SU-DHL-6 (cell line): ENCODE results near the gene PREX1.

Experiments used
- H2AFZ ChIP-seq: fragments of 200-600 bp; sonication (generic); 2 replicates; pipeline ENCODE4 v1.6.1; 2014; ENCODE audit warnings: low read depth, mild to moderate bottlenecking, moderate library complexity, mixed read lengths, antibody characterized with exemption, low read length; ENCODE audit not compliant: severe bottlenecking
- H3F3A ChIP-seq: fragments of 200-600 bp; shearing (Covaris generic); 2 replicates; pipeline ENCODE4 v1.6.0; 2016; ENCODE audit warnings: antibody characterized with exemption, mild to moderate bottlenecking; ENCODE audit not compliant: insufficient read depth
- H3K27ac ChIP-seq: fragments of 200-600 bp; sonication (generic); 2 replicates; pipeline ENCODE4 v1.5.1; 2016; ENCODE audit warnings: low read depth, mild to moderate bottlenecking, low read length, moderate library complexity, mixed read lengths
- H3K27me3 ChIP-seq: fragments of 200-600 bp; sonication (generic), shearing (Covaris generic); 2 replicates; pipeline ENCODE4 v1.6.0; 2014; ENCODE audit warnings: mild to moderate bottlenecking, low read length
- H3K36me3 ChIP-seq: fragments of 200-600 bp; sonication (generic); 2 replicates; pipeline ENCODE4 v1.6.1; 2014; ENCODE audit warnings: mild to moderate bottlenecking, low read length, mixed read lengths
- H3K4me2 ChIP-seq: fragments of 300-600, 200-600 bp; shearing (Covaris generic), sonication (generic); 2 replicates; pipeline ENCODE4 v1.6.0; 2014; ENCODE audit warnings: low read length, low read depth, mild to moderate bottlenecking; ENCODE audit not compliant: poor library complexity, severe bottlenecking
- H3K4me3 ChIP-seq: fragments of 200-600 bp; sonication (generic); 2 replicates; pipeline ENCODE4 v1.5.1; 2014; ENCODE audit warnings: antibody characterized with exemption, low read length, mild to moderate bottlenecking, mixed read lengths; ENCODE audit not compliant: insufficient read depth, poor library complexity, severe bottlenecking
- H3K79me2 ChIP-seq: fragments of 200-600 bp; sonication (generic); 2 replicates; pipeline ENCODE4 v1.6.1; 2014; ENCODE audit warnings: mild to moderate bottlenecking, low read length, moderate library complexity; ENCODE audit not compliant: insufficient read depth
- H3K9ac ChIP-seq: fragments of 200-600 bp; sonication (generic); 2 replicates; pipeline ENCODE4 v1.7.0; 2014; ENCODE audit warnings: mild to moderate bottlenecking, low read length
- H3K9me2 ChIP-seq: fragments of 200-600 bp; sonication (generic); replicated peaks from 2 replicates; pipeline ENCODE4 v1.6.1; 2014; ENCODE audit warnings: low read length; ENCODE audit not compliant: insufficient read depth
- H3K9me3 ChIP-seq: fragments of 200-600 bp; sonication (generic); 2 replicates; pipeline ENCODE4 v1.6.1; 2014; ENCODE audit warnings: low read length, mixed read lengths; ENCODE audit not compliant: insufficient read depth
- H4K20me1 ChIP-seq: fragments of 200-600 bp; sonication (generic); 2 replicates; pipeline ENCODE4 v1.6.1; 2014; ENCODE audit warnings: low read depth, mild to moderate bottlenecking, antibody characterized with exemption, low read length, moderate library complexity, mixed read lengths
- EZH2phosphoT487 ChIP-seq: fragments of 200-600 bp; sonication (generic), shearing (Covaris generic); conservative IDR thresholded peaks from 2 replicates; pipeline ENCODE4 v1.6.1; 2018; ENCODE audit warnings: mild to moderate bottlenecking, antibody characterized with exemption, low read length, moderate library complexity, mixed read lengths
- TF ChIP-seq, protein P1 (sequence below): fragments of 200-600 bp; sonication (generic); IDR thresholded peaks from one replicate; pipeline ENCODE4 v1.5.1; 2017; ENCODE audit warnings: antibody characterized with exemption, mild to moderate bottlenecking, low read length, moderate library complexity; ENCODE audit not compliant: insufficient read depth, poor library complexity, severe bottlenecking

PREX1 gene

DNA sequence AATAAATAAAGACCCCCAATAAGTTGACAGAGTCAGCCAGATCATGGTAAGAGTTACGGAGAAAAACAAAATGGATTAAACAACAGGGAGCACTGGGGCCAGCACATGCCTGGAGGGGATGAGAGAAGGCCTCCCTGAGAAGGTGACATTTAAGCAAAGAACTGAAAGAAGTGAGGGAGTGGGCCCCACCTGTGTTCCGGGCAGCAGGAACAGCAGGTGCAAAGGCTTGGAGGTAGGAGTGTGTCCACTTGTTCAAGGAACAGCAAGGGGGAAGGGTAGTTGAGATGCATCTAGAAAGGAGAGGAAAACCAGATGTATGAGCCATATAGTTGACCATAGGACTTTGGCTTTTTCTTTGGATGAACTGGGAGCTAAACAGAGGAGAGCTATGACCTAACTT lies 7.6 kb upstream of the PREX1 start:
- TF ChIP-seq, protein P1, sequence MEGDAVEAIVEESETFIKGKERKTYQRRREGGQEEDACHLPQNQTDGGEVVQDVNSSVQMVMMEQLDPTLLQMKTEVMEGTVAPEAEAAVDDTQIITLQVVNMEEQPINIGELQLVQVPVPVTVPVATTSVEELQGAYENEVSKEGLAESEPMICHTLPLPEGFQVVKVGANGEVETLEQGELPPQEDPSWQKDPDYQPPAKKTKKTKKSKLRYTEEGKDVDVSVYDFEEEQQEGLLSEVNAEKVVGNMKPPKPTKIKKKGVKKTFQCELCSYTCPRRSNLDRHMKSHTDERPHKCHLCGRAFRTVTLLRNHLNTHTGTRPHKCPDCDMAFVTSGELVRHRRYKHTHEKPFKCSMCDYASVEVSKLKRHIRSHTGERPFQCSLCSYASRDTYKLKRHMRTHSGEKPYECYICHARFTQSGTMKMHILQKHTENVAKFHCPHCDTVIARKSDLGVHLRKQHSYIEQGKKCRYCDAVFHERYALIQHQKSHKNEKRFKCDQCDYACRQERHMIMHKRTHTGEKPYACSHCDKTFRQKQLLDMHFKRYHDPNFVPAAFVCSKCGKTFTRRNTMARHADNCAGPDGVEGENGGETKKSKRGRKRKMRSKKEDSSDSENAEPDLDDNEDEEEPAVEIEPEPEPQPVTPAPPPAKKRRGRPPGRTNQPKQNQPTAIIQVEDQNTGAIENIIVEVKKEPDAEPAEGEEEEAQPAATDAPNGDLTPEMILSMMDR, result no peak
- no peak for TF ChIP-seq EZH2phosphoT487
- no peaks in the 10 kb centered on the region for H4K20me1 ChIP-seq

DNA sequence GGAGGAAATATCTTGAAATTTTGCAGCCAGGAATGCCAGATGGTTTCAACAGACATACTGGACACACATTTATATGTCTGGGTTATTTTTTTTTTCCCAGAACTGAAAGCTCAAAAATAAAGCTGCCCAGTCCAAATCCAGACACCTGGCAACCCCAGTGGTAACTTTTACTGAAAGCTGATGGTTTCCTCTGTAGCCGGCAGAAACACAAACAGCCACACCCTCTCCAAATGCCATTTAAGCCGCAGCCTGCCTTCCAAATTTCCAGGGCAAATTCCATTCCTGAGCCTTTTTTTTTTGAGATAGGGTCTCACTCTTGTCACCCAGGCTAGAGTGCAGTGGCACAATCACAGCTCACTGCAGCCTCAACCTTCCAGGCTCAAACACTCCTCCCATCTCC lies 6.5 kb upstream of the PREX1 start:
- no peak overlapping the region for H3K9ac ChIP-seq
- no peaks in the 10 kb centered on the region for H3K79me2 ChIP-seq
- H3K4me2 ChIP-seq, result no peak overlapping the region
- H3K27ac ChIP-seq, result no peak overlapping the region
- H3K27me3 ChIP-seq, result no peaks in the 10 kb centered on the region
- H4K20me1 ChIP-seq, result no peaks in the 10 kb centered on the region
- H2AFZ ChIP-seq, result no peak overlapping the region
- H3K9me3 ChIP-seq, result no peaks in the 10 kb centered on the region
- no peak overlapping the region for H3K4me3 ChIP-seq
- no peaks in the 10 kb centered on the region for H3K36me3 ChIP-seq
- no peaks in the 10 kb centered on the region for H3K9me2 ChIP-seq
- H3F3A ChIP-seq, result no peaks in the 10 kb centered on the region
- TF ChIP-seq, protein P1, result no peak
- no peak for TF ChIP-seq EZH2phosphoT487

More for the DNA sequence above, 7.6 kb upstream of the PREX1 start:
- Histone ChIP-seq H3K9me3 (no peaks in the 10 kb centered on the region), H3F3A (no peaks in the 10 kb centered on the region), H3K4me3 (no peak overlapping the region), H3K36me3 (no peaks in the 10 kb centered on the region), H3K4me2 (no peak overlapping the region), H3K27me3 (no peaks in the 10 kb centered on the region), H3K9ac (no peak overlapping the region), H3K9me2 (no peaks in the 10 kb centered on the region), H3K27ac (no peak overlapping the region), H2AFZ (no peak overlapping the region), H3K79me2 (no peaks in the 10 kb centered on the region)

DNA sequence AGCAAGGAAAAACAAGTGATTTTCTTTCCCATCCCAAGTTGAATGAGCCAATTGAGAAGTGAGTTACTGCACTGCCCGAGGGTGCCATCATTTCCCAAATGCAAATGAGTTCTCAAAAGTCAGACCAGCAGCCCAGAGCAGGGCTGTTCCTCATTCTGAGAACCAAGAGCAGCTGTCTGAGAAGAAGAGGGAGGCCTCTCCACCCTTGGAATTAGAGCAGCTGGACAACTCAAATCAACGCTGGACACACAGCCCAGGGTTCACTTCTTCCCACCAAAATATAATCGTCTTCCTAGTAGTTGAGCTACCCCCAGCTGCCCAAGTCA lies 4.6 kb upstream of the PREX1 start:
- TF ChIP-seq EZH2phosphoT487, result no peak
- TF ChIP-seq, protein P1, result no peak
- no peaks in the 10 kb centered on the region for H4K20me1 ChIP-seq
- H3F3A ChIP-seq, result no peaks in the 10 kb centered on the region
- no peak overlapping the region for H3K4me3 ChIP-seq
- no peaks in the 10 kb centered on the region for H3K9me2 ChIP-seq
- no peak overlapping the region for H3K4me2 ChIP-seq
- no peak overlapping the region for H3K27ac ChIP-seq
- no peaks in the 10 kb centered on the region for H3K9me3 ChIP-seq
- H3K36me3 ChIP-seq, result no peaks in the 10 kb centered on the region
- H3K27me3 ChIP-seq, result no peaks in the 10 kb centered on the region
- H3K79me2 ChIP-seq, result no peaks in the 10 kb centered on the region
- H3K9ac ChIP-seq, result no peak overlapping the region
- no peak overlapping the region for H2AFZ ChIP-seq

DNA sequence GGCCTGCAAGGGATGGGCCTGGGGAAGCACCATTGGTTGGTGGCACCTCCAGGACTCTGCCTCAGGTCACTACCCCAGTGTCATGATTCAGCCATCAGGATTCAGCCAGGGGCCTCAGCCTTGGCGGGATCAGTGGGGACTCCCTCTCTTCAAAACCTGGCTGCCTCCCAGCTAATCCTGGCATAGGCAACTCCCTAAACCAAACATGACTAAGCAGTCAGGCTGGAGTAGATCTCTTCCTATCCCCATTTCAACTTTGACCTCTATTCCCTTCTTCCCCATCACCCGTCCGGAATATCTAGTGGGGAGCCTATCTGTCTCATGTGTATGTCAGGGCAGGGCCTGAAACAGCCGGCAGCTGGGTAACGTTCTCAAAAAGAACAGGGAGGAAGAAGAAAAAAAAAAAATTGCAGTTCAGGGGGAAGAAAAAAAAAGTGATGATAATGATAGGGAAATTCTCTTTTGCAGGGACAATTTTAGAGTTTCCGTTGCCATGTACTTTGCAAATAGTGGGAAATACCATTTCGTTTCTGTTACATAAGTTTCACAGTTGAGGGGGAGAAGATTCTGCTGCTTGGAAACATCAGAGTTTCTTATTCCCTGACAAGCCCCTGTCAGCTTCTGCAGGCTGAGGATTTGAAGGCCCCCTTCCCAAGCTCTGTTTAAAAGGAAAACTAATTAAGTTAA lies 4.1 kb upstream of the PREX1 start:
- no peak for TF ChIP-seq EZH2phosphoT487
- TF ChIP-seq, protein P1, result no peak
- no peaks in the 10 kb centered on the region for H4K20me1 ChIP-seq
- H3K4me3 ChIP-seq, result no peak overlapping the region
- H3K4me2 ChIP-seq, result no peak overlapping the region
- H3F3A ChIP-seq, result no peaks in the 10 kb centered on the region
- H3K9me3 ChIP-seq, result no peaks in the 10 kb centered on the region
- H2AFZ ChIP-seq, result no peak overlapping the region
- no peak overlapping the region for H3K27ac ChIP-seq
- H3K9ac ChIP-seq, result no peak overlapping the region
- H3K79me2 ChIP-seq, result no peaks in the 10 kb centered on the region
- no peaks in the 10 kb centered on the region for H3K36me3 ChIP-seq
- no peaks in the 10 kb centered on the region for H3K9me2 ChIP-seq
- no peaks in the 10 kb centered on the region for H3K27me3 ChIP-seq
